Measurements from ENCODE around the gene DNAJB4. TPM values are rescaled to one million over a fixed set of nuclear protein-coding genes. Genes with fewer than 3 reads are reported as not detected.
A peak's percentile ranks its signal among the peaks of the same experiment; 100 is the strongest.
"Not testable (repeated sequence)": the region's sequence is repeated elsewhere in the genome, so short reads cannot be mapped to it uniquely, and the experiment has no call there.

Gene DNAJB4
- total RNA-seq, 1 donor from 2014 or later: 87.0 TPM

DNA sequence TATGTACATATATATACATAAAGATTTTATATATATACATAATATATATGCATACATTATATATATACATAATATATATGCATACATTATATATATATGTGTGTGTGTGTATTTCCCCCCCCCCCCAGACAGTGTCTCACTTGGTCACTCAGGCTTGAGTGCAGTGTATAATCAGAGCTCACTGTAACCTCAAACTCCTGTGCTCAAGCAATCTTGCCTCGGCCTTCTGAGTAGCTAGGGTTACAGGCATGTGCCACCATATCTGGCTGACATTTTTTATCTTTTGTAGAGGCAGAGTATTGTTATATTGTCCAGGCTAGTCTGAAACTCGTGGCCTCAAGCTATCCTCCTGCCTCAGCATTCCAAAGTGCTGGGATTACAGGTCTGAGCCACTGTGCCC lies 16.8 kb upstream of the DNAJB4 start:
- DNase-seq (ENCODE audit: low spot score) (no peak), ATAC-seq (no peak)
- intact Hi-C loops (cut with DNase I): no loop called here

DNA sequence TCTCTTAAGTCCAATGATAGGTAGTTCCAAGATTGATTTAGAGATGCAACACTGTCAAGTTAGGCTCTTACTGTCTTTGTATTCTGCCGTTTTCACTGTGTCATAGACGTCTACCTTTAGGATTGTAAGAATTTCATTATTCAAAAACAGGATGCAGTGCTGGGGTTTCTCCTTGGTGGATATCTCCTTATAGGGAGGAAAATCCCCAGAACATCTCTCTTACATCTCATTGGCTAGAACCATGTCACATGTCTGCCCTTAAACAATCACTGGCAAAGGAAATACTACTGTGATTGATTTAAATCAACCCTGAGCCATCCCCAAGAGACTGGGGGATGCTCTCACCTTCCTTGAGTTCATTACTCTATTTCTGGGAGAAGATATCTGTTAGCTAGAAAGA lies 15.0 kb upstream of the DNAJB4 start:
- intact Hi-C loops (cut with DNase I): no loop called here
- DNase-seq (ENCODE audit: low spot score) (no peak), ATAC-seq (no peak)

DNA sequence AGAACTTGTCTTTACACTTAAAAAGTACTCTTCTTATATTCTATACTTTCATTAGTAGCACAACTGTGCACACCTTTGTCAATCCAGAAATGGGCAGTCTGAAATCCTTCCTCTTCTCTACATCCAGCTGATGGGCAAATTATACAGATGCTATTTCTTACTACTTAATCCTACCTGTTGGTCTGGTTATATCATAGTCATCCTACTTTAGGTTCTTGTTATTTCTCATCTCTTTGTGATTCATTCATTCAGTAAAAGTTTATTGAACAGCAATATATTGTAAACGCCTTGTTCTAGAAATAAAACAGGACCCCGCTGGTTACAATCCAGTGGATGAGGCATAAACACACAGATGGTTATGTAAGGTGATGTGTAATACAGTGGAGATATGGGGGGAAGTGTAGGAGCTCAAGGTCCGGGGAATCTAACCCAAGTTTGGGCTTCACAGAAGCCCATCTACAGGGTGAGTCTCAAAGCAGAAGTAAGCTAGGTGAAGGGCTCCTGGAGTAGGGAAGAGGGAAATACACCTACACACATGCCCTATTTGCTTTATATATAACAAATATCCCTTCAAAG lies 14.0 kb upstream of the DNAJB4 start:
- no peak for ATAC-seq
- intact Hi-C loops (cut with DNase I): no loop called here

DNA sequence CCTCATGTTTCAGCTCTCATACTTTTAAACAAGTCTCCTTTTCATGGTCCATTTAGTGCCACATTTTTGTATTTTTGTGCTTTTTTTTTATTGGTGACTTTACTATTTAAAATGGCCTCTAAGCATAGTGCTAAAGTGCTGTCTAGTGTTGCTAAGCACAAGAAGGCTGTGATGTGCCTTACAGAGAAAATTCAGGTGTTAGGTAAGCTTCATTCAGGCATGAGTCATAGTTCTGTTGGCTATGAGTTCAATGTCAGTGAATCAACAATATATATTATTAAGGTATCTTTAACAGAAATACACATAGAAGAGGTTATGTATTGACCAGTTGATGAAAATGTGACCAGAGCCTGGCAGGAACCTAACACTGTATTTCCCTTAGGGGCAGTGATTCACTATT lies 13.1 kb upstream of the DNAJB4 start:
- DNase-seq (ENCODE audit: low spot score): no peak
- ATAC-seq: no peak
- intact Hi-C loops (cut with DNase I): no loop called here

More for the DNA sequence above, 14.0 kb upstream of the DNAJB4 start:
- no peak for DNase-seq (ENCODE audit: low spot score)

DNA sequence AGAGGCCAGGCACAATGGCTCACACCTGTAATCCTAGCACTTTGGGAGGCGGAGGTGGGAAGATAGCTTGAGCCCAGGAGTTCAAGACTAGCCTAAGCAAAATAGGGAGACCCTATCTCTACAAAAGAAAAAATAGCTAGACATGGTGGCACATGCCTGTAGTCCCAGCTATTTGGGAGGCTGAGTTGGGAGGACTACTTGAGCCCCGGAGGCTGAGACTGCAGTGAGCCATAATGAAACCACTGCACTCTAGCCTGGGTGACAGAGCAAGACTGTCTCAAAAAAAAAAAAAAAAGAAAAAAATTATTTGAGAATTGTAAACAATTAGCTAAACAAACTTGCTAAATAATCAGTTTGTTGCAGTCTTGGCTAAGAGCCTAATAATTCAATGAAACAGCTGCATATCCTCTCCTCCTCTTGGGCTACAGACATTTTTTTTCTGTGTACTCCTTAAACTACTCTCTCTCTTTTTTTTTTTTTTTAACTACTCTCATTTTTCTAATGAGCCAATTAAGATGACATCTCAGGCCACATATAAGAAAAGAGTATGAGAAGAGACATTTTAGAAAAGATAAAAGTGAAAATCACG lies 10.5 kb upstream of the DNAJB4 start:
- DNase-seq (ENCODE audit: low spot score) (no peak), ATAC-seq (no peak)
- intact Hi-C loops (cut with DNase I): no loop called here

DNA sequence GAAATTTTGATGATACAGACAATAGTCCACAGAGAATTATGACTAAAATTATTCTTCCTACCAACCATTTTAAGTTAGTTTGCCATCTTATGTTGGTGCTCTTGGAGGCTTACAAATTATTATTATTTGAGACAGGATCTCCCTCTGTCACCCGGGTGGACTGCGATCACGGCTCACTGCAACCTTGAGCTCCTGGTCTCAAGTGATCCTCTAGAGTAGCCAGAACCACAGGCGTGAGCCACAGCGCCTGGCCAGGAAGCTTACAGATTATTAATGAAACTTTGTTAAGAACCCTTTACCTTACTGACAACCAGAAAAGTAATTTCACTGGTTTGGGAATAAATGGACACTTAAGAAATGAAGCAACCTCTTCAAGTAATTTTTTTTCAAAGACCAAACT lies 8.0 kb upstream of the DNAJB4 start:
- intact Hi-C loops (cut with DNase I): no loop called here
- DNase-seq (ENCODE audit: low spot score) (no peak), ATAC-seq (no peak)

DNA sequence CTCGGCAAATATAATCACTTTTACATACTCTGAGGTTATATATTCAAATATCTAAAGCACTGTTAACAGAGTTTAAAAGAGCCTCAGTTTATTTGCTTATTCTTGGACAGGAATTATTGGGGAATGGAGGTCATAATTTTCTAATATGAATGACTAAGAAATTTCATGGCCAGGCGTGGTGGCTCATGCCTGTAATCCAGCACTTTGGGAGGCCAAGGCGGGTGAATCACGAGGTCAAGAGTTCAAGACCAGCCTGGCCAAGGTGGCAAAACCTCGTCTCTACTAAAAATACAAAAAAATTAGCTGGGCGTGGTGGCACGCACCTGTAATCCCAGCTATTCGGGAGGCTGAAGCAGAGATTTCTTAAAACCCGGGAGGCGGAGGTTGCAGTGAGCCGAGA lies 4.2 kb upstream of the DNAJB4 start:
- DNase-seq (ENCODE audit: low spot score); ATAC-seq; intact Hi-C loops (cut with DNase I): not testable (repeated sequence)

DNA sequence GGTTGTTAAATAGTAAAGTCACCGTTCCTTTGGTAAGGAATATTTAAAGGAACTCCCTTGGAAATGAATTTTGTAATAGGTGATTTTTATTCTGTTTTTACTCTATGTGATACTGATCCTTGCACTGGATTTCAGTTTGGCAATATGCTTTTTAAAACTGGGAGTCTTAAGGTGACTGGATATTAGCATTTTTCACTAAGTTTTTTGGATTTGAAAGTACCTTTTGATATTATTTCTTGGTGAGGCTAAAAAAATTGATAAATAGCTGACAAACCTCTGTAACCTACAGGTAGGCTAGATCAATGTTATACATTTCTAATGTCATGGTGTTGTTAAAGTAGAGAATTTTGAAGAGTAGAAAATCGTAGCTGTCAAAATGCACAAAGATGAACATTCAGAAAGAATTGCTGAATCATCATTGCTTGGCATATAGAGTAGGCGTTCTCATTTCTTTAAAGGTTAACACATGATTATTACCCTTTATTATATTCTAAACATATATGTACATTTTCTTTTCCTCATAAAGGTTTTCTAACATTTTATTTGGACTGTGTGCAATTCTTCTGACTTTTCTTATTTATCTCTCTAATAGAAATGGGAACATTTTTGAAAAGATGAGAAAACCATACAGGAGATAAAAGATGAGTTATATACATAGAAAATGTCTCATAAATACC lies 1.5 kb upstream of the DNAJB4 start:
- DNase-seq (ENCODE audit: low spot score): no peak
- intact Hi-C loops (cut with DNase I): no loop called here
- ATAC-seq: no peak

DNA sequence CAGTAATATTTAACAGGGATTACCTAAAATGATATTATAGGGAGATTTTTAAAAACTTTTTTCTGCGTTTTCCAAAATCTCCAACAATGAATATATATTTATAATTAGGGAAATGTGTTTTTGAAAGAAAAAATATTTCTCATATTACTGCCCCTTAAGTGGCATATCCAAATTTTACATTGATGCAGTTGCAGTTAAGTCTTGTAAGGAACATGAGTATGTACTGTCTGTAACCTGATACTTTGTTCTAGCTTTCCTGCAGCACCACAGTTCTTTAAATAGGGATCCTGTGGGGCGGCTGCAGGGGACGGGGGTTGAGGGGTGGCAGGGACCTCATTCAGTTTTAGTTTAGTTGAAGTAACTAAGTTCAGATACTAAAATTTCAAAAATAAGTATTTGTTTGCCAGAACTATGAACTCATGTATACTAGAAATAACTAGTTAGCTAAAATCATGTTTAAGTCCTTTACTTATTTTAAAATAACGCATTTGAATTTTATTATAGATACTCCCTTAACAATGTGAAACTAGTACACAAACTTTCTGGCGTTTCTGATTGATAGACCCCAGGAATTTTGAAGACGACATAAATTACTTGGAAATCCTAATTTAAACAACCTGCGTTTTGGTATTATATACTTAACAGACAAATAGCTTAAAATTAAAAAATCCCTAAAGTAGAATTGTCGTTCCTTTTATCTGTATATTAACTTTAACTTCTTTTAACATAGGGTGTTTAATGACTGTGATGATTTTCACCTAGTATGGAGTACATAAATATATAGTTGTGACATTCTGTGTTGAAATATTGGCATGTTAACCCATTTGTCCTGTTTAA lies 639 bp upstream of the DNAJB4 start:
- peak; percentile 72 for ATAC-seq
- intact Hi-C loops (cut with DNase I): no loop called here
- DNase-seq (ENCODE audit: low spot score): no peak

DNA sequence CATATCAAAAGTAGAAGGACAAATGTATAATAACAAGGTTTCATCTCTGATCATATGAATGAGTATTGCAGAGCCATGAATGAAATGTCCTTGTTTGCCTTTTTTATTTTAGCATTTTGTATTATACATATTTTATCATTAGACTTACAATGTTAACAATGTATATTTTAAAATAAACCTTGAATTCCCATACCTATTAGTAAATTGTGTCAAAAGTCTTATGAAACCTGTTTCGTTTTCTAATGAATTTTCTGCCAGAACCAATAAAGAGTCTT lies 646 bp downstream of the DNAJB4 start:
- ATAC-seq: no peak
- intact Hi-C loops (cut with DNase I): no loop called here
- DNase-seq (ENCODE audit: low spot score): no peak

DNA sequence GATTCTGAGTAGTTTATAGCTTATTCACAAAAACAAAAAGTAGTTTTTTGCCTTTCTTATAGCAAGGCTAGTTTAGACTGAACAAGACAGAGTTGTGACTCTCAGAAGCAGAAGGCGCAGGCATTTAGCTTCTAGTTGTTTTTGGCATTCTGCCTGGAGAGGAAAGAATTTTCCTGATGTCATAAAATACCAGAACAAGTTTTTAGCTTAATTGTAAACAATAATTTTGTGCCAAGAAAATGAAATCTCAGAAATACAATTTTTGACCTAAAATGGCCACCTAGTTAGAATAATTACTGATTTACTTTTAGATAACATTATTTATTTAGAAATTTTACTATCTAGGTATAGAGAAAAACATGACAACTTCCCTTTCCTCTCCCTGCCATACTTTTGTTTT lies 1.0 kb downstream of the DNAJB4 start:
- DNase-seq (ENCODE audit: low spot score): no peak
- ATAC-seq: peak; percentile 72
- intact Hi-C loops (cut with DNase I): no loop called here

DNA sequence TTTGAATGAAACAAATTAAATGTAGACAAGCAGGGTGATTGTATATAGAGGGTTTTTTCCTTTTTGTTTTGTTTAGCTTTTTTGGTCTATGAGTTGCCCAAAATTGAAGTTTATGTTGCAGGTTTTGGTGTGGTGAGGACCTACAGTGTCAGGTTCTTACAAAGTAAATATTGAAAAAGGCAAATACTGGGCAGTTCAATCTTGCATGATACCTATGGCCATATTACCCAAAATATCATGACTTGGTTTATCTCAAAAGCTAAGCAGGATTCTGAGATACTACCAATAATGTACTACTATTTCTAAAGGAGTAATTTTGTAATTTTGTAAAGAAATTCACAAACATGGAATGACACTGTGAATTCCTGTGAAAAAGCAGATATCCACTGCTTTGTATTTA lies 1.8 kb downstream of the DNAJB4 start:
- ATAC-seq (no peak), DNase-seq (ENCODE audit: low spot score) (no peak)
- intact Hi-C loops (cut with DNase I): no loop called here

DNA sequence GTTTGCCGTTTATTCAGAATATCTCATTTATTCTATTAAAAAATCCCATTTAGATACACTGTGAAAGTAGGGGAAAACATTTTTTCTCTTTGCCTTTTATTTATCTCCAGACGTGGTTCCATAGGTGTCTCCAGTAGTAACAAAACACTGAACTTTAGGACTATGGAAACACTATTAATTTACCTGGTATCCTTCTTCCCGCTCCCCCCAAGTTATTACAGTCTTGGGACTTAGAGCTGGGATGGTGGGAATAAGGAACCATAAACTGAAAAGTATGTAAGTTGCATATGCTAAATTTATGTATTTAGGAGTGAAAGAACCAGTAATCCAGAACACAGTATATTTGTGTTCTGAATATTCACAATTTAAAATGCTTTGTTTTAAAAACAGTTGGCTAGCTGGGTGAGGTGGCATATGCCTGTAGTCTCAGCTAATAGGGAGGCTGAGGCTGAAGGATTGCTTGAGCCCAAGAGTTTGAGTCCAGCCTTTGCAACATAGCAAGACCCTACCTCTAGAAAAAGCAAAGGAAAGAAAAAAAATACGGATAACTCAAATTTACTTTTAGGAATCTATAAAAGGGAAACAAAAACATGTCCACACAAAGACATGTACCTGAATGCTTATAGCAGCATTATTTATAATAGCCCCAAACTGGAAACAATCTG lies 3.1 kb downstream of the DNAJB4 start:
- intact Hi-C loops (cut with DNase I): no loop called here
- DNase-seq (ENCODE audit: low spot score) (no peak), ATAC-seq (no peak)

DNA sequence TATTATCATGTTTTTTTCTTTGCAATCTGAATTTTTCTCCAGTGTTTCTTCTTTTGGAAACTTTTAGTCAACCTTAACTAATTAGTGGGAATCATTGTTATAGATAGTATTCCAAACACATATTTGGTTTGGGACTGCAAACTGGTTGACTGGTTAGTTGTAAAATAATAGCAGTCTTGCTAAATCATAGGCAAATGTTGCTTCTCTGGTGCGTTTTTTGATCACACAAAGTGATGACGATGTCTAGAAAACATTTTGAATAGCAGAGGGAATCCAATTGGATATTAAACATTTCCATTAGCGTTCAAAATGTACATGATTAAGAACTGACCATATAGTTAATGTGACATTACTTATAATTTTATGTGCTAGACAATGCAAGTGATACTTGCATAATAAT lies 4.5 kb downstream of the DNAJB4 start:
- intact Hi-C loops (cut with DNase I): no loop called here

DNA sequence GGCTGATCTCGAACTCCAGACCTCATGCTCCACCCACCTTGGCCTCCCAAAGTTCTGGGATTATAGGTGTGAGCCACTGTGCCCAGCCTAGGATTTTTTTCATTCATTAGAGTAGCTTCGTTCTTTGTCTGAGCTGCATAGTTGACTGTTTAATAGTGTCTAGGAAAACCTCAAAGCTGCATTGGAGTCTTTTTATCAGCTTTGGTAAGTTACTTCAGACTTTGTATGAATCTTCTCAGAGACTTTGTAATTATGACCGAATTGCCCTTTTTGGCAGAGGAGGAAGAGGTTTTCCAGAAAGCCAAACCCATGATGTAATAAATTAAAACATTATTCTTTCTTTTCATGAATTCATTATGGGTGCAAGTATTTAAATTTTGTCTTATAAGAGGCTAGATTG lies 5.1 kb downstream of the DNAJB4 start:
- intact Hi-C loops (cut with DNase I): no loop called here
- no peak for ATAC-seq
- DNase-seq (ENCODE audit: low spot score): no peak

More for the DNA sequence above, 4.5 kb downstream of the DNAJB4 start:
- DNase-seq (ENCODE audit: low spot score) (no peak), ATAC-seq (no peak)

DNA sequence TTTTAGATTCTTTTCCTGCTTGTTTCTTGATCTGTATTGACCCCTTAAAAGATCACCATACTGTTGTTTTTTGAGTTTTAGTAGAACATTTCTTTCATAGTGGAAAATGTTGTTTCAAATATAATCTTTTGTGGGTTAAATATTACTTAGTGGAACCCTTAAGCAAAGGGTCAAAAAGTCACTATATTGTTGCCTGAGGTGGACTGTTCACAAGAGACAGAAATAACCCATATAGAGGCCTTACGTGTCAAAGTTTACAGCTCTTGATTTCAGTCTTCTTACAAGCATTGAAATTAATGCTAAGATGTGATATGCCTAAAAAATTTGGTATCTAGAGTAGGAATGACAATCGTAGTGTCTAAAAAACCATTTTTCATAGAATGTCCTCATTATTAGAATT lies 6.3 kb downstream of the DNAJB4 start:
- intact Hi-C loops (cut with DNase I): no loop called here
- ATAC-seq: no peak
- no peak for DNase-seq (ENCODE audit: low spot score)

DNA sequence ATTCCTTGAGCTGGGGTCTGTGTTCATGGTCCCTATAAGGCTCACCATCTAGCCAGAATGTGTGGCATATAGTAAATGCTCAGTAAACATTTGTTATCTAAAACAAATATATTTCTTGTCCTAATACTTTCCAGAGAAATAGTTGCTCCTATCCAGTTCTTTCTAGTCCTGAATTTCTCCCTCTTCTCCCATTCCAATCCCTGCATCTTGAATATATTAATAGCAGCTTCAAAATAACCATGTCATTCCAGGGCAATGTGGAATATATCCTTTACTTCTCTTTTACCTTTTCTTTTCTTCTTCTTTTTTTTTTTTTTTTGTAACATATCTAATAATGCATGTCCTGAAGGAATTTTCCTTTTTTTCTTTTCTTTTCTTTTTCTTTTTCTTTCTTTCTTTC lies 10.4 kb downstream of the DNAJB4 start:
- ATAC-seq (no peak), DNase-seq (ENCODE audit: low spot score) (no peak)
- intact Hi-C loops (cut with DNase I): no loop called here

DNA sequence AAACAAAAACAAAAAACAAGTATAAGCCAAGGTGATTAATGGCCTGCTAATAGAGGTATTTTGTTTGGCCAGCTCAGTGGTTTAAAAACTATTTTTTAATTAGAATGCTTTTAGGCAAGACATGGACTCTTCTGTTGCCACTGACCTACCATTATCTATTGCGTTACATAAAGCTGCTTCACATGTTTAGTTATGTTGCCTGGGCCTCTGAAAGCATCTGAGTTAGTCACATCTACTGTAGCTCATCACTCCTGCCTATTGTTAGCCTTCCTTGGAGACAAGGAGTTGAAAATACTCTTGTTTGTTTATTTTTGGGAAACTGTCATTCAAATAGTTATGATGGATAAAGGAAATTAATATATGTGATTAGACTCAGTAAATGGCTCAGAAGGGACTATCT lies 14.3 kb downstream of the DNAJB4 start:
- intact Hi-C loops (cut with DNase I): no loop called here
- ATAC-seq: no peak
- no peak for DNase-seq (ENCODE audit: low spot score)

DNA sequence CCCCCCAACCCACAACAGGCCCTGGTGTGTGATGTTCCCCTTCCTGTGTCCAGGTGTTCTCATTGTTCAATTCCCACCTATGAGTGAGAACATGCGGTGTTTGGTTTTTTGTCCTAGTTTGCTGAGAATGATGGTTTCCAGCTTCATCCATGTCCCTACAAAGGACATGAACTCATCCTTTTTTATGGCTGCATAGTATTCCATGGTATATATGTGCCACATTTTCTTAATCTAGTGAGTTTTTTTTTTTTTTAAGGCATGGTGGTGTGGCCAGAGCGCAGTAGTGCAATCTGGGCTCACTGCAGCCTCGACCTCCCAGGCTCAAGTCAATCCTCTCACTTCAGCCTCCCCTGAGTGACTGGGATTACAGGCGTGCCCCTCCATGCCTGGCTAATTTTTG lies 16.4 kb downstream of the DNAJB4 start:
- intact Hi-C loops (cut with DNase I); DNase-seq (ENCODE audit: low spot score); ATAC-seq: not testable (repeated sequence)

DNA sequence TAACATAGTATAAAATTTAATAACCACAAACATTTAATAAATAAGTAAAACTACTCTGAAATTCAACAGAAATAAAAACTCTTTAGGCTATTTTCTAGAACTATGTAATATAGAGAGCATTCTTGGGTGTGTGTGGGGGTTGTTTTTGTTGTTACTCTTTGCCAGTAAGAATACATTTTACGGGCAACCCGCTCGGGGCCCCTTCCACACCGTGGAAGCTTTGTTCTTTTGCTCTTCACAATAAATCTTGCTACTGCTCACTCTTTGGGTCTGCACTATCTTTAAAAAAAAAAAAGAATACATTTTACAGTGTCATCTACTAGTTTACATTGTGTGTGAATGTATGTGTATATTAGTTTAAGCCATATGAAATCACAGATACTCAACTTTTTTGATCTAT lies 25.1 kb downstream of the DNAJB4 start:
- DNase-seq (ENCODE audit: low spot score) (no peak), ATAC-seq (no peak)
- intact Hi-C loops (cut with DNase I): no loop called here

Measured in sciatic nerve (tissue), 2 donors.